NCI-H2171 treated with DMSO at 0.1 percent for 48 hours (cell line): ENCODE measurements around the gene TMEM178B.

Experiments used
- DNase-seq: peaks from one replicate; lab custom pipeline; 2025; lab: John Stamatoyannopoulos, UW

TMEM178B gene

GRCh38 chr7:141221007-141221612 is 147.2 kb downstream of the TMEM178B start:
- no peak for DNase-seq

GRCh38 chr7:141225916-141226618 is 152.2 kb downstream of the TMEM178B start:
- DNase-seq, result no peak

- no peak for DNase-seq
Observed at GRCh38 chr7:141227454-141227853, 153.6 kb downstream of the TMEM178B start.

GRCh38 chr7:141228482-141228881 is 154.6 kb downstream of the TMEM178B start:
- DNase-seq, result no peak

GRCh38 chr7:141231018-141231792 is 157.3 kb downstream of the TMEM178B start:
- peak; percentile 20 for DNase-seq

GRCh38 chr7:141232286-141233051 is 158.6 kb downstream of the TMEM178B start:
- no peak for DNase-seq

GRCh38 chr7:141234335-141235105 is 160.7 kb downstream of the TMEM178B start:
- no peak for DNase-seq

- DNase-seq, result no peak
Observed at GRCh38 chr7:141235656-141236055, 161.8 kb downstream of the TMEM178B start.

GRCh38 chr7:141238596-141239243 is 164.9 kb downstream of the TMEM178B start:
- peak; percentile 18 for DNase-seq

GRCh38 chr7:141239661-141240060 is 165.8 kb downstream of the TMEM178B start:
- DNase-seq, result no peak

- DNase-seq, result no peak
Observed at GRCh38 chr7:141242568-141242967, 168.7 kb downstream of the TMEM178B start.

- no peak for DNase-seq
Observed at GRCh38 chr7:141243368-141243767, 169.5 kb downstream of the TMEM178B start.

GRCh38 chr7:141244435-141244834 is 170.6 kb downstream of the TMEM178B start:
- DNase-seq, result no peak

GRCh38 chr7:141246426-141246825 is 172.6 kb downstream of the TMEM178B start:
- no peak for DNase-seq

- DNase-seq, result no peak
Observed at GRCh38 chr7:141251180-141251579, 177.3 kb downstream of the TMEM178B start.

- DNase-seq, result no peak
Observed at GRCh38 chr7:141251957-141252356, 178.1 kb downstream of the TMEM178B start.

- no peak for DNase-seq
Observed at GRCh38 chr7:141257597-141257996, 183.7 kb downstream of the TMEM178B start.

- no peak for DNase-seq
Observed at GRCh38 chr7:141258559-141258958, 184.7 kb downstream of the TMEM178B start.

GRCh38 chr7:141262101-141263090 is 188.5 kb downstream of the TMEM178B start:
- no peak for DNase-seq

- no peak for DNase-seq
Observed at GRCh38 chr7:141263508-141263907, 189.6 kb downstream of the TMEM178B start.
